ENCODE results near the gene TACR2.

Gene TACR2

GRCh38 chr10:69418052-69418752, 1.5 kb upstream of the TACR2 start:
- DNase-seq, result no peak

- no peak for DNase-seq
Observed at GRCh38 chr10:69417542-69417941, 824 bp upstream of the TACR2 start.

- DNase-seq, result no peak
Observed at GRCh38 chr10:69415951-69416350, 767 bp downstream of the TACR2 start.

GRCh38 chr10:69415049-69415448, 1.7 kb downstream of the TACR2 start:
- no peak for DNase-seq

- no peak for DNase-seq
Observed at GRCh38 chr10:69414036-69415018, 2.4 kb downstream of the TACR2 start.

DNA sequence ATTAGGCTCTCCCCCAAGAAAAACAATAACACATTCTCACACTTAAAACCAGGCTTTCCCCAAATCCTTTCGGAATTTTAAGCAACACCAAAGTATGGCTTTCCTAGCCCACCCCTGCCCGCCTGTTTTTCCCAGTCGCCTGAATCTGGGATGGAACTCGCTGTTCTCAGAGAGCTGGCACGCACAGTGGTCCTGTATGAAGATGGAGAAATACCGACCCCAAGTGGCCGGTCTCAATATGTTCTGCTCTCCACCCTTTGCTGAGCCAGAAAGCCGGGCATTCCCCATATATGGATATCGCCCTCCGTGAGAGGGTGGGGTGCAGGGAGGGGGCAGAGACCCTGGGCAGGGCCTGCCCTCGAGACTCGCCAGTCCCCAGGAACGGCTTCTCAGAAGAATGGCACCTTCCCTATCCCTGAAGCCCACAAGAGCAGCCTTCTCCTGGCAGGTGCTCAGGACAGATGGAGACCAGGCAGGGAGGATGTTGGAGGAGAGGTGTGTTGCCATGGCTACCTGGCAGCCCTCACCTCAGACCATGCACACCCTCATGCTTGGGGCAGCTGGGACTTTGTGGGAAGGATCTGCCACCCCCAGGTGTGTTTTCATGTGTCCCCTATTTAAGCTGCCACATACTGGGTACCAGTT, 3.4 kb downstream of the TACR2 start:
- no peak for DNase-seq

GRCh38 chr10:69412232-69412790, 4.4 kb downstream of the TACR2 start:
- DNase-seq, result no peak

- DNase-seq, result no peak
Observed at GRCh38 chr10:69411476-69411875, 5.2 kb downstream of the TACR2 start.

DNA sequence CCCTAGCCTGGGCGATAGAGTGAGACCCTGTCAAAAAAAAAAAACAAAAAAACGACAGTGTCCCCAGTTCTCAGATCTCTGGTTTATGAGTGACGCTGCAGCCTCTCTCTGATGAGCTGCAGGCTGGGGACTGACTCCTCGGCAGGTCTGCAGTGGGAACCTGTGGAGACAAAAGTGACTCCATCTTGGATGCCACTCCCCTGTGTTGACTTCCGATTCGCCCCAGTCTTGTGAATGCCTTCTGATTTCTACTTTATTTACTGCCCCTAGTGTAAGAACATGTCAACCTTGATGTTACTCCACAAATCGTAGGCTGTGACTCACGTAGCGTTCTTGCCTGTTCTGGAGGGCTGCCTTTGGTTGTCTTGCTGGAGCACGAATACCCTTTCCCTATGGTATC, 6.2 kb downstream of the TACR2 start:
- DNase-seq, result no peak

- no peak for DNase-seq
Observed at GRCh38 chr10:69409968-69410367, 6.8 kb downstream of the TACR2 start.

DNA sequence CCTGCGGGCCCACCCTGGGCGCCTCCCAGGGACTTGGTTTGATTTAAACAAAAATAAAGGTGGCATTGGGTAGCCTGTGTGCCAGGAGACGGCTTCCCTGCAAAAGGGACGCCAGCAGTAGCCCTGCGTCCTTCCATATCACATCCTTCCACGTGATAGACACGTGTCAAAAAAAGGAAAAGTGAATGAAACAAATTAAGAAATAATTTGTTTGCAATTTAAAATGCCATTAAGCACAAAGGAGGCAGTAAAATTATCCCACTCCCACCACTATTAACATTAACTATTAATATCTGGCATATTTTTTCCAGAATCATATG, 7.6 kb downstream of the TACR2 start:
- DNase-seq, result no peak

DNA sequence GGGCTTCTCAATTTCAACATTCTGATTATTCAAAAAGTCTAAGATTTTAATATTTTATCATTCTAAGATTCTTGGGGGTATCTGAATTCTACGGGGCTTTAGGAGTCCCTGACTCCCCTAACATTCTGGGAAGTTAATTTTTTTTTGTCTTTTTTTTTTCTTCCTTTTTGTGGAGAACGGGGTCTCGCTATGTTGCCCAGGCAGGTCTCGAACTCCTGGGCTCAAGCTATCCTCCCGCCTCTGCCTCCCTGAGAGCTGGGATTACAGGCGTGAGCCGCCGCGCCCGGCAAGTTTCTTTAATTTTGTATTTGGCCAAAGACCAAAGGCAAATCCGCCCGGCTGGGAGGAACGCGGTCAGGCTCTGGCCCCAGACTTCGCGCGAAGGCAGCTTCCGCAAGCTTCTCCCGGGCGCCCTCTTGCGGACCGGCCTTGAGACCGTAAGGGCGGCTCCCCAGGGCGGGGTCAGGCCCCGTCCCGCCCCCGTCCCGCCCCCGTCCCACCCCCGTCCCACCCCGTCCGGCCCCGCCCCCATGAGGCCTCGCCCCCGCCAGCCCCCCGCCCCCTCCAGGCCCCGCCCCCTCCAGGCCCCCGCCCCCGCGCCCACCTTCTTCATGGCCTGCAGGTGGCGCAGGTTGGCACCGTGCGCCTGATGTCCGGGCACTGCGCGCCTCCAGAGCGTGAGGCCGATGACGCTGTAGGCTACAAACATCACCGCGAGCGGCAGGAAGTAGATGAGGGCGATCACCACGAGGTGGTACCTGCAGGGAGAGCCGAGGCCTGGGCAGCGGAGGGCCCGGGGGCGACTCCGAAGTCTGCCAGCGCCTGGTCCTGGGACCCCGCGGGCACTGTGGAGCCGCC, 8.2 kb downstream of the TACR2 start:
- peak; percentile 87 for DNase-seq

- no peak for DNase-seq
Observed at GRCh38 chr10:69407621-69408301, 9.0 kb downstream of the TACR2 start.

DNA sequence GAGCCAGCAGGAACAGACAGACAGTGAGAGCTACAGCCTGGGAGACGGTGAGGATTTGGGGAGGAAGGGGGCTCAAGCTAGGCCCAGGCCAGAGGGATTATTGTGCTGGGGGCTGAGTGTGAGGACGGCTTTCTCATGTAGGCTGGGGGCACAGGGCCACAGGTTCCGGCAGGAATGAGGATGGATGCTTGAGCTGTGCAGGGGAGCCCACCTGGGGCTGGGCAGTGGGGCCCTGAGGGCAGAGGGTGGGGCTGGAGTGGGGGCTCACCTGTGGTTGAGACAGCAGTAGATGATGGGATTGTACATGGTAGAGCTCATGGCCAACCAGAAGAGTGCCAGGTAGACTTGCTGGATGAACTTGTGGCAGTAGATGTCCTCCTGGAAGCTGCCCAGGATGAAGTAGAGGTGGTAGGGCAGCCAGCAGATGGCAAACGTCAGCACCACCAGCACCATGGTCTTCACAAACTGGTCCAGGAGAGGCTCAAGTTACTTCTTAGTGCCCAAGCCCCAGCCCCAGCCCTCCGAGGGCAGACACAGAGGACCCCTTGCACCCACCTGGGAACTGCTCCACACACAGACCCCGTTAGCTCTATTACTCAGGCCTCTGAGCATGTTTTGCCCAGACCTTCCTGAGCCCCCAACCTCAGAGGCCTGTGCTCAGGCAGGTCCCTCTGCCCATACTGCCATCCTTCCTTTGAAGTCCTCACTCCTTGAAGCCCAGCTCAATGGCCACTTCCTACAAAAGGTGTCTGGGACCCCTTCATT, 9.7 kb downstream of the TACR2 start:
- no peak for DNase-seq

GRCh38 chr10:69406302-69406811, 10.4 kb downstream of the TACR2 start:
- DNase-seq, result no peak

DNA sequence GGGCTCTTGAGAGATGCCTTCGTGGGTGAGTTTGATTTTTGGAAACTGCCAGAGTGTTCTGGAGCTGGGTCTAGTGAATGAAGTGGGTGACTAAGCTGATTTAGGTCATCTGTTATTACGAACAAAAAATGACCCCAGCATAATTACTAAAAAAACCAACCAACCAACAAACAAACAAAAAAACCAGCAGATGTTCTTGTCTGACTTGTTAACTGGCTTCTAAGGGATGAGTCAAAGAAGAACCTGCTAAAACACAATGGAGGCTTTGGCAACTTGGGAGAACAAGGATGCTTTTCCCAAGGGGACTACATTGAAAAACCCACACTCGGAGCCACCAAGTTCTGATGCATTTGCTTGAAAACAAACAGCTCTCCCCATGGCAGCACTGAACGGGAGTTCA, 11.5 kb downstream of the TACR2 start:
- no peak for DNase-seq

DNA sequence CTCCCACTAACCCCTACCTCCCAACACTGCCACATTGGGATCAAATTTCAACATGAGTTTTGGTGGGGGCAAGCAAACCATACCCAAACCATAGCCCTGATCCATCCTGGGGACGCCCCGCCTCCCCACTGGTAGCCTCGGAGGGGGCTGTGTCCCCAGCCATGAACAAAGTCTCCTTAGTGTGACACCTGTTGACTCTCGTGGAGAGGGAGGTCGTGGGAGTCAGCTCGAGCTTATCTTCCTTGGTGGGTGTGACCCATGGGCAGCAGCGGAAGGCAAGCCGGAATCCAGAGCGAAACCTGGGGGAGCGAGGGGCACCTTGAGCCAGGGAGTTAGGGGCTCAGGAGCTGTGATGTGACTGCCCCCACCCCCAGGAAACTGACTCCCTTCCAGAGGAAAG, 11.9 kb downstream of the TACR2 start:
- DNase-seq, result no peak

DNA sequence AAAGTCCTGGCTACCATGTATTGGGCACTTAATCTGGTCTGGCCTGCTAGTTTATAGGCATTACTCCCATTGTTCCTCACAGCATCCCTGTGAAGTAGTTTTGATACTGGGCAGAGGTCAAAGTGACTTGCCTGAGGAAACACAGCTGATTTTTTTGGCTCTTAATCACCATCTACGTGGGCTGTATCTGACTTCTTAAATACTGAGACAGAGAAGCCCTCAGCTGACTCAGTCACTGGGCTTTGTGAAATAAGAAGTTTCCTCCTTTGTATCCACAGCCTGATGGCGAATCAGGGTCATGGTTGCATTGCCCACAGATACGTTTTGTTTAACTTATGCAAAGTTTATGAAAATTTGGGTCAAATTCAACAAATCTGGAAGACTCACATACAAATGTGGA, 13.2 kb downstream of the TACR2 start:
- no peak for DNase-seq

DNA sequence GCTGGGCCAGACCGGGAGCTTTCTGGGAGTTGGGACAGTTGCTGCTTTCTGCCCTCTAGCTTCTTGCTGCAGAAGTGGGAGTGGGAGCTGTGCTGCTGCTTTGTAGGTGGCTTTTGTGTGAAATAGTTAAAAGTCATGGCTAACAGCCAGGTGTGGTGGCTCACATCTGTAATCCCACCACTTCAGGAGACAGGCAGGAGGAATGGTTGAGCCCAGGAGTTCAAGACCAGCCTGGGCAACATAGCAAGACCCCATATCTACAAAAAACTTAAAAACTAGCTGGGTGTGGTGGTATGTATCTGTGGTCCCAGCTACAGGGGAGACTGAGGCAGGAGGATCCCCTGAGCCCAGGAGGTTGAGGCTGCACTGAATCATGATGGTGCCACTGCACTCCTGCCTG, 13.7 kb downstream of the TACR2 start:
- DNase-seq, result no peak

DNA sequence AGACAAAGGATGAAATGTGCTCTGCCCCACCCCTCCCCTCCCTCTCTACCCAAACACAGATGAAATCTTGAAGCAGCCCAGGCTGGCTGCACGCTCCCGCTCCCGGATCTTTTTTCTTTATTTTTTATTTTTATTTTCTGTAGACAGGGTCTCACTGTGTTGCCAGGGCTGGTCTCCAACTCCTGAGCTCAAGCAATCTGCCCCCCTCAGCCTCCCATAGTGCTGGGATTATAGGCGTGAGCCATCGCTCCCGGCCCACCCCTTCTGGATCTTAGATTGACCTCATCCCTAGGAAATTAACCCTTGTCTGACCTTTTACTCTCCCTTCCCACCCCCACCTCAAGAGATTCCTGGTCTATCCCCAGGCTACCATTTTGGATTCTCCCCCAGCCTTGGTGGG, 14.3 kb downstream of the TACR2 start:
- no peak for DNase-seq

DNA sequence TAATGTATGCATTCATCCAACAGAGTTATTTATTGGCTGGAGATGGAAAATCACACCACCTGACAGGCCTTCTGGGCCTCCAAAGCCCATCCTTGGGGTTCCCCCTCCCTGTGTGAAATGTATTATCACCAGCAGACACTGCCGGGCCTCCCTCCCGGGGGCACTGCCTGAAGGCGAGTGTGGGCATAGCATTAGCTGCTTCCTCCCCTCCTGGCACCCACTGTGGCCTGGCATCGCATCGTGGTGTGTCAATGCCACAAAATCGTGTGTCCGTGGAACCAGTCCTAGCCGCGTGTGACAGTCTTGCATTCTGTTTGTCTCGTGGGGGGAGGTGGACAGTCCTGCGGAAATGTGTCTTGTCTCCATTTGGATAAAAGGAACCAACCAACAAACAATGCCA, 15.3 kb downstream of the TACR2 start:
- no peak for DNase-seq

All from NCI-H1048 (cell line).